ENCODE data around the gene GALNT10.

GALNT10 gene

DNA sequence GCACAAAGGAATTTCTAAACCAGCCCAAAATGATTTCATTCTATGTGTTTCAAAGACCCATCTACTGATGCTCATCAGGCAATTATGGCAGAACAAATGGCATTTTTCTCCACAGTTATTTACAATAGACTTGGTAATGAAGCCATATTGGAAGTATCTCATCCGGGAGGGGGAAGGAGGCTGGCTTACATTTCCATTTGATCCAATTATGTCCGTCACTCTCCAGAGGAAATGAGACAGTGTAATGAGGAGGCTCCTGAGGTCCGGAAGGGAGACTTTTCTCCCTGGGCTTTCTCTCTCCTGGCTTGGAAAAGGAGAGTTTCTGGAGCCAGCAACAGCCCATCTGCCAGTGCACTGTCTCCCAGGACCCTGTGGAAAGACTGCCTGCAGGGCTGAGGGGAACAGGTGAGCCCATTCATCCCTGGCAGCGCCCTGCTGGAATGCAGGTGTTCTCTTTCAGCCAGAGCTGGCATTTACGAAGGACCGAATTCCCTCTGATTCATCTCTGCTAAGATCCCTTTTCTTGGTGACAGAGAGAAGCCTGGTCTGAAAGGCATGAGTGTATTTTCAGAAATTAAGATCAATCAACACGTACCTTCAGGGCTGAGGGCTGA lies 200.3 kb downstream of the GALNT10 start:
- no peak for DNase-seq (ENCODE audit: extremely low spot score)
- POLR2A ChIA-PET: no interaction called here
- CTCF ChIA-PET: interaction anchor here (1.0 to 1.1 kb wide), 2 partner anchors 12 to 14 kb away, joined by 3 to 6 read pairs; no protein-coding TSS in a partner anchor
- no peak for TF ChIP-seq CTCF (IDR thresholded peaks at IDR 0.05; ENCODE audit: control extremely low read depth, extremely low read depth, low read depth, missing control alignments)

- CTCF ChIA-PET: interaction anchor here (1.1 kb wide), 1 partner anchor 13 kb away, joined by 3 read pairs; no protein-coding TSS in a partner anchor
- DNase-seq (ENCODE audit: extremely low spot score): no peak
- POLR2A ChIA-PET: no interaction called here
- TF ChIP-seq CTCF (IDR thresholded peaks at IDR 0.05; ENCODE audit: control extremely low read depth, extremely low read depth, low read depth, missing control alignments): no peak
Measured at GRCh38 chr5:154391788-154392187, 201.3 kb downstream of the GALNT10 start.

DNA sequence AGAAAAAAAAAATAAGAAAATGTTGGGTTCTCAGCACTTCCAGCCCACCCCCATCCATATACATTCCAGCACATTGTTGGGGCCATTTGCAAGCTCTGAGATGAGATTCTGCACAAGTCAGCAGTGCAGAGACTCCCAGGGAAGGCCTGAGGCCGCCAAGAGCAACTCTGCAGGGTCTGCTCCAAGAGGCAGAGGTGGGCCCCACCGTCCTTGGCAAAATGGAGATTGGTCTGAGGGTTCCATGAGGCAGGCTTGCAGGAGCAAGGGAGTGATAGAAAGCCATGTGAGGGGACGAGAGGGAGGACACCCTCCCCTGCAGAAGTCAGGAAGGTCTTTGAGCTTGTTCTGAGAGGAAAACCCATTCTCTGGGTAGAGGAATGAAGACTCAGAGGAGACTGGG lies 203.3 kb downstream of the GALNT10 start:
- DNase-seq (ENCODE audit: extremely low spot score): no peak
- ChIA-PET POLR2A (no interaction called here), CTCF (interaction anchor here (1.0 to 2.0 kb wide), 3 partner anchors 9 to 11 kb away, joined by 4 to 7 read pairs (median 5); no protein-coding TSS in a partner anchor)
- no peak for TF ChIP-seq CTCF (IDR thresholded peaks at IDR 0.05; ENCODE audit: control extremely low read depth, extremely low read depth, low read depth, missing control alignments)

DNA sequence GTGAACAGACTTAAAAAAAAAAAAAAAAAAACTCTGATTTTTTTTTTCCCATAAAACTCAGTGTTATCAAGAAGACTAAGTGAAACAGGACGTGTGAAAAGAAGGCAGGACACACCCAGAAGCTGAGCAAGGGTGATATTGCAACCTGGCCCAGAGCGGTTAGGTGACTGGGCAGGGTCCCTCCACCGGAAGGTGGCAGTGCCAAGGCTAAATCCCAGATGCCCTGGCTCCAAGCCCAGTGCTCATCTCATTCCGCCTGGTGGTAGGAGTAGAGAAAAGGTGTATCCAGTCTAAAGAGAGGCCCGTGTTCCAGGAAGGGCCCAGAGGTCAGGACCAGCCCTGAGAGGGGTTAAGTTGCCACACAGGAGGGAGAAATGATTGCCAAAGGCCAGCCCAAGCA lies 203.8 kb downstream of the GALNT10 start:
- ChIA-PET CTCF (interaction anchor here (1.0 to 2.0 kb wide), 3 partner anchors 9 to 11 kb away, joined by 4 to 7 read pairs (median 5); no protein-coding TSS in a partner anchor), POLR2A (no interaction called here)
- DNase-seq (ENCODE audit: extremely low spot score): no peak
- TF ChIP-seq CTCF (IDR thresholded peaks at IDR 0.05; ENCODE audit: control extremely low read depth, extremely low read depth, low read depth, missing control alignments): no peak

- DNase-seq (ENCODE audit: extremely low spot score): peak; percentile 50
- ChIA-PET CTCF (interaction anchor here (1.0 to 1.4 kb wide), 4 partner anchors 9 to 323 kb away, joined by 4 to 11 read pairs (median 4); no protein-coding TSS in a partner anchor), POLR2A (no interaction called here)
- TF ChIP-seq CTCF (IDR thresholded peaks at IDR 0.05; ENCODE audit: control extremely low read depth, extremely low read depth, low read depth, missing control alignments): no peak
Measured at GRCh38 chr5:154395407-154396106, 205.0 kb downstream of the GALNT10 start.

- DNase-seq (ENCODE audit: extremely low spot score): no peak
- TF ChIP-seq CTCF (IDR thresholded peaks at IDR 0.05; ENCODE audit: control extremely low read depth, extremely low read depth, low read depth, missing control alignments): no peak
- CTCF ChIA-PET: interaction anchor here (1.1 kb wide), 1 partner anchor 211 kb away, joined by 4 read pairs; no protein-coding TSS in a partner anchor
- POLR2A ChIA-PET: no interaction called here
Measured at GRCh38 chr5:154396128-154396527, 205.6 kb downstream of the GALNT10 start.
